Fibroblast of villous mesenchyme (primary cell): ENCODE data around the gene CCR2. TPM values are rescaled to one million over a fixed set of nuclear protein-coding genes. Genes with fewer than 3 reads are reported as not detected.
"Not testable (repeated sequence)": the region's sequence is repeated elsewhere in the genome, so short reads cannot be mapped to it uniquely, and the experiment has no call there.

ENCODE experiments used
- DNase-seq: peaks from one replicate; pipeline ENCODE4 v3.0.0-alpha.2; 2010; ENCODE audit warnings: low read depth
- H3K4me3 ChIP-seq: 2 replicates; pipeline ENCODE4 v1.5.1; 2011; ENCODE audit warnings: low read depth, mild to moderate bottlenecking, low read length
- CTCF ChIP-seq: IDR thresholded peaks from 2 replicates; pipeline ENCODE4 v1.5.1; 2012; ENCODE audit warnings: low read depth, mild to moderate bottlenecking, low read length; ENCODE audit not compliant: insufficient read depth
- total RNA-seq: library from RNA; depleted of rRNA; stranded (reverse); fragments of >200 nt; gene quantifications from 2 replicates; pipeline ENCODE4 v1.2.3, GENCODE V29; 2012

Gene CCR2
- total RNA-seq, 1 donor, result not detected

GRCh38 chr3:46383951-46384330, 30.0 kb downstream of the CCR2 start:
- no peak for TF ChIP-seq CTCF
- no peak for DNase-seq
- H3K4me3 ChIP-seq, result no peak overlapping the region

GRCh38 chr3:46386205-46386604, 32.3 kb downstream of the CCR2 start:
- peak; percentile 41 for DNase-seq

GRCh38 chr3:46388847-46389246, 34.9 kb downstream of the CCR2 start:
- H3K4me3 ChIP-seq, DNase-seq: not testable (repeated sequence)

More at GRCh38 chr3:46386205-46386604, 32.3 kb downstream of the CCR2 start:
- no peak for TF ChIP-seq CTCF
- no peak overlapping the region for H3K4me3 ChIP-seq

GRCh38 chr3:46389306-46389705, 35.4 kb downstream of the CCR2 start:
- H3K4me3 ChIP-seq, result no peak overlapping the region
- no peak for DNase-seq
- TF ChIP-seq CTCF, result no peak

- not testable (repeated sequence) for DNase-seq
Observed at GRCh38 chr3:46391526-46391925, 37.6 kb downstream of the CCR2 start.

GRCh38 chr3:46393011-46393410, 39.1 kb downstream of the CCR2 start:
- no peak overlapping the region for H3K4me3 ChIP-seq
- DNase-seq, result no peak
- no peak for TF ChIP-seq CTCF

More at GRCh38 chr3:46391526-46391925, 37.6 kb downstream of the CCR2 start:
- not testable (repeated sequence) for H3K4me3 ChIP-seq

GRCh38 chr3:46393554-46394434, 39.9 kb downstream of the CCR2 start:
- H3K4me3 ChIP-seq, result no peak overlapping the region
- DNase-seq, result peak; percentile 59
- TF ChIP-seq CTCF, result no peak

GRCh38 chr3:46395210-46395661, 41.3 kb downstream of the CCR2 start:
- no peak for TF ChIP-seq CTCF
- no peak overlapping the region for H3K4me3 ChIP-seq
- peak; percentile 59 for DNase-seq
